Stimulated activated effector memory CD8-positive, alpha-beta T cell treated with anti-CD3 and anti-CD28 coated beads, Interleukin-12 subunit alpha, Interleukin-12 subunit beta, amount 100 ng/mL, for 72 hours (primary cell): ENCODE results near the gene DYNLT2.
A peak's percentile ranks its signal among the peaks of the same experiment; 100 is the strongest.
"Not testable (repeated sequence)": the region's sequence is repeated elsewhere in the genome, so short reads cannot be mapped to it uniquely, and the experiment has no call there.

Source experiments
- ATAC-seq: fragments of 150-1000 bp; cut with Tn5 transposase; 2 replicates; pipeline ENCODE4 v1.10.0; 2021
- DNase-seq, 2 donors: peaks; one replicate each; pipeline ENCODE4 v3.0.0; 2021 to 2022; ENCODE audit warnings: low spot score in 2 of 2
- H3K27ac Mint-ChIP-seq: one replicate; pipeline ENCODE4 v1.8.0; 2022; ENCODE audit warnings: mild to moderate bottlenecking, mixed read lengths
- H3K36me3 Mint-ChIP-seq: one replicate; pipeline ENCODE4 v1.8.0; 2022; ENCODE audit warnings: mild to moderate bottlenecking, mixed read lengths
- H3K4me1 Mint-ChIP-seq: one replicate; pipeline ENCODE4 v1.8.0; 2022; ENCODE audit warnings: mixed read lengths
- H3K4me3 Mint-ChIP-seq: one replicate; pipeline ENCODE4 v1.8.0; 2022; ENCODE audit warnings: mild to moderate bottlenecking, mixed read lengths
- H3K9me3 Mint-ChIP-seq: one replicate; pipeline ENCODE4 v1.8.0; 2022; ENCODE audit warnings: mixed read lengths

DYNLT2 gene

DNA sequence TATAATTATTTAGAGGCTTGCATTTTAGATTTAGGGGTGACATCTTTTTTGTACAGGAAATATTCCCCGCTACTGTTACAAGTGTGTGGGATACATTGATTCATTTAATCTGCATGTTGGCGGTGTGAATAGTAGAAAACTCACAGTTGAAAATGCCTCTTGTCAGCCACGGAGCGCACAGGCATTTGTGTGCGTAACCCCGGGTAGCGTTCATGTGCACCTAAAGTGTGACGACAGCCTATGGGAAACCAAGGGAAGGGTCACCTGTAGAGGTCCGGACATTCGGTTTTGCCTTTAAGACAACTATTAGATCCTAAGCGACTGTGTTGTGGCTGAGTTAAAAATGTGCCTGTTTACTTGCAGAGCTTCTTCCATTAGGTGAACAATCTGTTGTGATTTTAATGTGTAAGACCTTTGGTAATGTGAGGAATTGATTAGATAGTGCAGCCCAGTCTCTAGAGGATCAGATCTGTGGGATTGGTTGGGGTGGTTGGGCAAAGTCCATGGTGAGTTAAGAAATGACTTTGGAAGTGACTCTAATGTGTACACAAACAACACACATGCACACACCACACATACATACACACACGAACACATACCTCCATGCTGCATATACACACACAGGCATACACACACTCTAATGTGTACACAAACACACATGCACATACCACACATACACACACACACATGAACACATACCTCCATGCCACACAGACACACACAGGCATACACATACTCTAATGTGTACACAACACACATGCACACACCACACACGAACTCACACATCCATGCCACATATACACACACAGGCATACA lies 15.8 kb upstream of the DYNLT2 start:
- Mint-ChIP-seq H3K27ac (no peak overlapping the region), H3K4me3 (no peak overlapping the region), H3K4me1 (peaks cover 7% of the 10 kb centered on the region), H3K36me3 (peaks cover 91% of the 10 kb centered on the region), H3K9me3 (no peaks in the 10 kb centered on the region)
- DNase-seq (peak in 1 of 2 donors; percentile 18), ATAC-seq (no peak)

DNA sequence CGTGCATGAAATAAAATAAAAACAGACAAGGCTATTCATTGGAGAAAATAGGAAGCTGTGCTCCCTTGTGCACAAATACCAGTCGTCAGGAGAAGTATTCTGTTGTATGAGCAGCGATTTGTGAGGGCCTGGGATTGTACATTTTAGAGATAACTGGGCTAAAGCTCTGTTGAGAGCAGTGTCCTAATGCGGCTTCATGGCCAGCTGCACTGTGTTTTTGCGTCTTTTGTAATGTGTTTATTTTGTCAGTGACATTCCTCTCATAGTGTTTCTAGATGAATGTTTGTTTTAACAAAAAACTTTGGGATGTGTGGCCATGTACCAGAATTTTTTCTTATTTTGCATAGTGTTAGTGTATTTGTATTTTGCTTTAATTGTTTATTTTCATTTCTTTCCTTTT lies 14.9 kb upstream of the DYNLT2 start:
- no peak overlapping the region for H3K4me3 Mint-ChIP-seq
- peaks cover 7% of the 10 kb centered on the region for H3K4me1 Mint-ChIP-seq
- no peak overlapping the region for H3K27ac Mint-ChIP-seq
- H3K9me3 Mint-ChIP-seq = no peaks in the 10 kb centered on the region
- ATAC-seq = no peak
- peaks cover 91% of the 10 kb centered on the region for H3K36me3 Mint-ChIP-seq
- no peak for DNase-seq

DNA sequence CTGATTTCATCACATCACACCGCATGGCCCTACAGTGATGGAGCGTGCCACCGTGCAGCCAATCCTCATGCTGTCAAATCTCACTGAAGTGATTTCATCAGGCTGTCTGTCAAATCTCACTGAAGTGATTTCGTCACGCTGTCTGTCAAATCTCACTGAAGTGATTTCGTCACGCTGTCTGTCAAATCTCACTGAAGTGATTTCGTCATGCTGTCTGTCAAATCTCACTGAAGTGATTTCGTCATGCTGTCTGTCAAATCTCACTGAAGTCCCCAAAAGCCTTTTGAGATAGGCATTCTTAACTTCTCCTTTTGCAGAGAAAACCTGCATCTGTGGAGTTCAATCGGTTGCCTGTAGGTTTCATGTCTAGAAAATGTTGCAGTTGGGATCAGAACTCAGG lies 14.4 kb upstream of the DYNLT2 start:
- H3K4me1 Mint-ChIP-seq, DNase-seq, ATAC-seq, H3K4me3 Mint-ChIP-seq, H3K9me3 Mint-ChIP-seq, H3K27ac Mint-ChIP-seq: not testable (repeated sequence)
- peaks cover 91% of the 10 kb centered on the region for H3K36me3 Mint-ChIP-seq

DNA sequence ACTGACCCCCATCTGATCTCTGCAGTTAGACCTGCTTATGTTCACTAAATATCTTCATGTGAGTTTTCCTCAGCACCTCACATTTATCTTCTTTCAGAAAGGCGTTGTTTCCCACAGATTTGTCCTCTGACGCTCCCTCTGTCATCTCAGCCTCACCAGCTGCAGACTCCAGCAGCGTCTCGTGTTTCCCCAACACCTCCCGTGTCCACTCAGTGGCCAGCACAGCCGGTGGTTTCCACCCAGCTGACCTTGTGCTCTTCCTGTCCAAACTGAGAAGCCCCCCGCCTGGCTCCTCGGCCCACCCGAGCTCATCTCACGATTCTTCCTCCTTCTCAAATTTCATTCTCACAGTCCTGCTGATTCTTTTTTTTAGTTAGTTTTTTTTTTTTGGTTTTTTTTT lies 12.5 kb upstream of the DYNLT2 start:
- Mint-ChIP-seq H3K9me3 (no peaks in the 10 kb centered on the region), H3K36me3 (peaks cover 91% of the 10 kb centered on the region), H3K4me1 (peaks cover 7% of the 10 kb centered on the region), H3K4me3 (no peak overlapping the region), H3K27ac (peak overlapping the region; percentile 82)
- DNase-seq = no peak
- ATAC-seq = no peak

DNA sequence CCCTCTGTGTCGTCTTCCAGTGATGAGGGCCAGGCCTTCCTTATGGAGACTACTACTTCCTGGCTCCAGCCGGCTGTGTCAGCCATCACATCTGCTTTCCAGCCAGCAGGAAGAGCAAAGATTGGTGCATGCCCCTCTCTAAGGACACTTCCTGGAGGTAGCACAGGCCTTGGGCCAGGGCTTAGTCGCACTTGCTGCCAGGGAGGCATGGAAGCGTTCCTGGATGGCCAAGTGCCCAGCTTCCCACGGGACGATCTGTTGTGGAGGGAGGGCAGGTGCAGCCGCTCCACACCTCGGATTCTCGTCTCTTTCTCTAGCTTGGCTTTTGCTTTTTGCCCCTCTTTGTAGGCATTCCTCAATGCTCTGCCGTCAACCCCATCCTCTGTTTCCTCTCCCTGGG lies 11.9 kb upstream of the DYNLT2 start:
- ATAC-seq (no peak), DNase-seq (no peak)
- Mint-ChIP-seq H3K4me1 (peaks cover 7% of the 10 kb centered on the region), H3K9me3 (no peaks in the 10 kb centered on the region), H3K27ac (peak overlapping the region; percentile 82), H3K36me3 (peaks cover 89% of the 10 kb centered on the region), H3K4me3 (no peak overlapping the region)

DNA sequence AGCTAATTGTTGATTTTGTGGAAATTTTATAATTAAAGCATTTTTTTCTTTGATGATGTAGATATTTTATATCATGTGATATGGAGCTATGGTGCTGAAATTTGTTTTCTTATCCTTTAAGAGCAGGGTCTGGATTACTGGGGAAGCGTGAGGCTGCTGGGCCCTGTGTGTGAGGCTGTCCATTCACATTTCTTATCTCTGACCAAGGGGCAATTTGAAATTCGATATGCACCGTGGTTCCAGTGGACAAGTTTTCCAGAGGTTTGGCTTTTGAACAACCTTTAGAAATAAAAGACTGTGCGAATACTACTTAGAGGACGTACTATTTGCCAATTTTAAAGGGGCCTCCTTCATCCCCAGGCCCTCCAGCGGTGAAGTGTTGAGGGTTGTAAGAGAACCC lies 3.8 kb upstream of the DYNLT2 start:
- Mint-ChIP-seq H3K4me1 (peaks cover 18% of the 10 kb centered on the region), H3K4me3 (no peak overlapping the region), H3K27ac (peak overlapping the region; percentile 27), H3K9me3 (no peaks in the 10 kb centered on the region), H3K36me3 (peaks cover 52% of the 10 kb centered on the region)
- ATAC-seq = no peak
- no peak for DNase-seq

DNA sequence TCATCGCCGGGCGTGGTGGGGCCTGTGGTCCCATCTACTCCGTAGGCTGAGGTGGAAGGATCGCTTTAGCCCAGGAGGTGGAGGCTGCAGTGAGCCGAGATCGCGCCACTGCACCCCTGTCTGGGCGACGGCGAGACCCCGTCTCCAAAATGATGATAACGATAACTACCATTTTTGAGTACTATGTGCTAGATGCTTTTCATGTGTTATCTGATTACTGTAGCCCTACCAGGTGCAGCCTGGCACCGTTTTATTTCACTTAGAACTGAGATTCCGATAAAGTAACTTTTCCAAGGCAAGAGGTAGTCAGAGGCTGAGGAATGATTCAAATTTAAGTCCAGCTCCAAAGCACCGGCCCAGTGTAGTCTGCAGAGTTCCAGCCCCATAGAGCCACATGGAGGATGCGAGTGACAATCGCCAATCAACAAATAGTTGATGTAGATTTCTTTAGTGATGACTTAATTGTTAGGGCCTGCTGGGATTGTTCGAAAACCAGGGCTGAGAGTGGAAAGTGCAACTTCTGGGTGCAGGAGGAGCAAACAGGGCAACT lies 777 bp upstream of the DYNLT2 start:
- no peak for ATAC-seq
- Mint-ChIP-seq H3K9me3 (no peaks in the 10 kb centered on the region), H3K4me1 (peaks cover 23% of the 10 kb centered on the region), H3K27ac (peak overlapping the region; percentile 99), H3K36me3 (peaks cover 32% of the 10 kb centered on the region), H3K4me3 (peak overlapping the region; percentile 93)
- no peak for DNase-seq

DNA sequence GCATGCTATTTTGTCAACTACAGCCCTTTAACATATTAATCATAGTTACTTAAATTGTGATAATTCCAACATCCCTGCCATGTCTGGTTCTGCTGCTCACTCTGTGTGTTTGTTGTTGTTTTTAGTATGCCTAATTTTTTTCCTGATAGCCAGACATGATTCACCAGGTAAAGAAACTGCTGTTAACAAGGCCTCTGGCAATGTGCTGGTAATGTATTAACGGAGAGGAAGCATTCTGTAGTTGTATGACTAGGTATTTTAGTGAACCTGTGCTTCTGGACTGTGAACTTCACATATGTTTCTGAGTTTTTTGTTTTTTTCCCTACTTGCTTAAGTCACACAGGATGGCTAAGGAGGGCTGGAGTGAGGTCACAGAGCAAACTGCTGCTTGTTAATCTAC lies 4.8 kb downstream of the DYNLT2 start:
- ATAC-seq (no peak), DNase-seq (no peak)
- no peak overlapping the region for H3K27ac Mint-ChIP-seq
- H3K4me1 Mint-ChIP-seq = peaks cover 7% of the 10 kb centered on the region
- no peak overlapping the region for H3K4me3 Mint-ChIP-seq
- H3K9me3 Mint-ChIP-seq = no peaks in the 10 kb centered on the region
- peaks cover 15% of the 10 kb centered on the region for H3K36me3 Mint-ChIP-seq

DNA sequence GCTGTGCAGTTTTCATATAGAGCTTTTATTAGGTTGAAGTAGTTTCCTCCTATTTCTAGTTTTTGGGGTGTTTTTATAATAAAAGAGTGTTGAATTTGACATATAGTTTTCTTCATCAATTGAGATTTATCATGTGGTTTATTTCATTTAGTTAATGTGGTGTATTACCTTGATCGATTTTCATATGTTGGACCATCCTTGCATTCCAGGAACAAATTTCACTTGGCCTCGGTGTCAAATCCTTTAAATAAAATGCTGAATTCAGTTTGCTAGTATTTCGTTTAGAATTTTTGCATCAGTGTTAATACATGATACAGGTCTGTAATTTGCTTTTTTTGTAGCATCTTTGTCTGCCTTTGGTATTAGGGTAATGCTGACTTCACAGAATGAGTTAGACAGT lies 6.0 kb downstream of the DYNLT2 start:
- H3K4me1 Mint-ChIP-seq = peaks cover 7% of the 10 kb centered on the region
- no peak overlapping the region for H3K4me3 Mint-ChIP-seq
- DNase-seq = no peak
- H3K27ac Mint-ChIP-seq = no peak overlapping the region
- ATAC-seq = no peak
- H3K9me3 Mint-ChIP-seq = no peaks in the 10 kb centered on the region
- peaks cover 6% of the 10 kb centered on the region for H3K36me3 Mint-ChIP-seq

DNA sequence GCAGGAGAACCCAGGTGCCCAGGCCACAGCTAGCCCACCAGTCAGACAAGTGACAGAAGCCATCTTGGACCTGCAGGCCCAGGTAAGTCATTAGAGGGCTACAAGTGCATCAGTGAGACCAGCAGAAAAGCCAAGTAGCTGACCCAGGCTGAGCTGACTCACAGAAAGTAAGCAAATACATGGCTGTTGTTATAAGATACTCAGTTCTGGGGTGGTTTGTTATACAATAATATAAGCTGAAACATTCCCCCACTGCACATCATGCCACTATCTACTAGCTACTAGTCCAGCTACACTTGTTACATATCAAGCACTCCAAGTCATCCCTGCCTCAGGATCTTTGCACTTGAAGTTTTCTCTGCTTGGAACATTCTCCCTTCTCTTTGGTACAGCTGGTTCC lies 10.0 kb downstream of the DYNLT2 start:
- no peak for DNase-seq
- no peaks in the 10 kb centered on the region for H3K4me1 Mint-ChIP-seq
- no peak overlapping the region for H3K4me3 Mint-ChIP-seq
- H3K27ac Mint-ChIP-seq = no peak overlapping the region
- no peaks in the 10 kb centered on the region for H3K9me3 Mint-ChIP-seq
- no peak for ATAC-seq
- H3K36me3 Mint-ChIP-seq = no peaks in the 10 kb centered on the region

DNA sequence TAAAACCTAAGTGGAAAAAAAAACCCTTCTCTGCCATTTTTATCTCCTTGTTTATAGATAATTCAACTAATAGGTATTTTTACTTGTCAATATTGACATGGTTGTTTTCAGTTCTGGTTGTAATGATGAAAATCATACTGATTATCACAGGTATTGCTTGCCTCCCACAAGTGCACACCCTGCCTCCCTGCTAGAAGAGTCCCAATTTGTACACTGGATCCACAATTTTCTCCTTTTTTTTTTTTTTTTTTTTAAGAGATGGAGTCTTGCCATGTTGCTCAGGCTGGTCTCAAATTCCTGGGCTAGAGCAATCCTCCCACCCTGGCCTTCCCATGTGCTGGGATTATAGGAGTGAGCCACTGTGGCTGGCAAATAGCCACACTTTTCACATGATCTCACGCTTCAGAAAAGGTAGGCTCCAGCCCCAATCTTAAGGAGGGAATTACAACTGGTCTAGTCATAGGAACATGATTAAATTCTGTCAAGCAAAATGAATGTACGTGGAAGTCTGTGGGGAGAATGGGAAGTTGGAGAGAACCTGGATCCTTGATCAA lies 12.3 kb downstream of the DYNLT2 start:
- ATAC-seq = no peak

DNA sequence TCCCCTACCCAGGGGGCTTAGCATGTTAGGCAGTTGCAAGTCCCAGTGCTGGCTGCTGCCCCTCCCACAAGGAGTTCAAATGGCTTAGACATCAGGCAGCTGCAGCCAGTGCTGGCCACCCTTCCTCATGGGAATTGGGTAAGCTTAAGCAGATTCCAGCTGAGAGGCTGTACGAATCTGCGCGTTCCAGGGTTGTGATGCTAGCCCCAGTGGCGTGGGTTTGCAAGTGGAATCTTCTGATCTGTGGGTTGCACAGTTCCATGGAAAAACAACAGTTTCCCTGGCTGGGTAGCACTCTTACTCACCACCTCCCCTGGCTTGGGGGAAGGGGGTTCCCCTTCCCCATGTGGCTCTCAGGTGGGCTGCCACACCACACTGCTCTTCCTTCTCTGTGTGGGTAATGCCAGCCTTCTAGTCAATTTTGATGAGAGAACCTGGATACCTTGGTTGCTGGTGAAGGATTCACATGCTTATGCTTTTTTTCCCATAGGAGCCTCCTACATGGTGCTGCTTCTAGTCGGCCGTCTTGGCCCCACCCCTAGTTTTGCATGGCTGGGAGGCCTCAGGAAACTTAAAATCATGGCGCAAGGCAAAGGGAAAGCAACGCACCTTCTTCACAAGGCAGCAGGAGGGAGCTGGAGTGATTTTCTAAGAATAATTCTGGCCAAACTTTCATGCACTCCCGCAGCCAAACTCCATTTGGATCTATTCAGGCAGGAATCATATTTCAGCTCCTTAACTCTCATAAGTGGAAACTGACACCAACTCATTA lies 13.0 kb downstream of the DYNLT2 start:
- Mint-ChIP-seq H3K27ac (no peak overlapping the region), H3K9me3 (no peaks in the 10 kb centered on the region), H3K4me3 (no peak overlapping the region), H3K4me1 (no peaks in the 10 kb centered on the region), H3K36me3 (no peaks in the 10 kb centered on the region)
- DNase-seq (no peak), ATAC-seq (no peak)

More for the DNA sequence above, 12.3 kb downstream of the DYNLT2 start:
- Mint-ChIP-seq H3K9me3 (no peaks in the 10 kb centered on the region), H3K4me1 (no peaks in the 10 kb centered on the region), H3K4me3 (no peak overlapping the region), H3K36me3 (no peaks in the 10 kb centered on the region), H3K27ac (no peak overlapping the region)
- no peak for DNase-seq

DNA sequence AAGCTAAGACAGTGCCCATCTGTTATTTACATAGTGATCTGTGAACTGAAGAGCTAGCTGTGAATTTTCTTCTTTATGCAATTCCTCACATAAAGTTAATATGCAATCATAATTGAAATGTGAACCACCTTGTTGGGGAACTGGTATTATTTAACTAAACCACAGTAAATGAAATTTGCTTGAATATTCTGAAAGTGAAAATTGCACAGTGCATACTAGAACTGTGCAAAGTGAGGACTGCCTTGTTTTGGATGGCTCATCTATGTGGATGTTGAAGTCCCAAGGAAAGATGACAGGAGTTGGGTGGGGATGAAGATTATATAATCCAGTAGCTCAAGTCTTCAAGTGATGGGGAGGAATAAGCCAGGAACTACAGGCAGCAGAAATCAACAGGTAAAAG lies 21.4 kb downstream of the DYNLT2 start:
- Mint-ChIP-seq H3K4me1 (peaks cover 12% of the 10 kb centered on the region), H3K9me3 (no peaks in the 10 kb centered on the region), H3K4me3 (no peak overlapping the region), H3K27ac (no peak overlapping the region), H3K36me3 (peaks cover 7% of the 10 kb centered on the region)
- DNase-seq = no peak
- ATAC-seq = no peak

DNA sequence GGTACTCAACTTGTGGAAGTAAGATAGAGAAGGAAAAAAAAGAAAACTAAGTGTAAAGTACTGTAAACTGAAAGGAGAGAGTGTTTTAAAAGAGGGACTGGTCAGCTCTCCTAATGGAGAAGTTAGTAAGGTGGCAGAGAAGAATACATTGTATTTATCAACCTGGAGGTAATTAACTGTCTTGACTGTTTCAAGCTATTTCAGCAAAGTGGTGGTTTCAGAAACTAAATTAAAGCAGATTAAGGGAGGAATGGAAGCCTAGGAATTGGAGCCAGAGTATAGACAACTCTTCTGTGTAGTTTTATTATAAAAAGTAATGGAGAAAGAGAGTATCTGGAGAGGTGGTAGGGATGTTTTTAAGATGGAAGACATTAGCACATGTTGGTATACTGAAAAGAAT lies 24.4 kb downstream of the DYNLT2 start:
- peaks cover 17% of the 10 kb centered on the region for H3K4me1 Mint-ChIP-seq
- DNase-seq (no peak), ATAC-seq (no peak)
- no peaks in the 10 kb centered on the region for H3K9me3 Mint-ChIP-seq
- peaks cover 20% of the 10 kb centered on the region for H3K36me3 Mint-ChIP-seq
- no peak overlapping the region for H3K4me3 Mint-ChIP-seq
- no peak overlapping the region for H3K27ac Mint-ChIP-seq

DNA sequence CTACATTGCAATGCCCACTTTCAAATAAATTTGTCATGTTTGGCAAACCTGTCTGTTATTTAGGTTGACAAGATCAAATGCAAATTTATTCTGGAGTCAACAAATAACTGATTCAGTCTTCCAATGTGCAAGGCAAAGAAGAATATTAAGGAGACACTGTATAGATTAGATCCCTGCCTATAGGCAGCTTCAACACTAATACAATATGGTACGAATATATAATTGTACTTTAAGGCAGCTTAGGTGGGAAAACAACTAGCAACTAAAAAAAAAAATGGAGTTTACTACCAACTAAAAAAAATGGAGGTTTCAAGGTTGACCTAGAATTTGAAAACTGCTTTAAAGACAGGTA lies 25.3 kb downstream of the DYNLT2 start:
- DNase-seq (no peak), ATAC-seq (no peak)
- Mint-ChIP-seq H3K9me3 (no peaks in the 10 kb centered on the region), H3K36me3 (peaks cover 20% of the 10 kb centered on the region), H3K4me3 (peak overlapping the region; percentile 57), H3K27ac (peak overlapping the region; percentile 7), H3K4me1 (peaks cover 17% of the 10 kb centered on the region)
